ENCODE data around the gene MAP2K3. TPM values are rescaled to one million over a fixed set of nuclear protein-coding genes. Genes with fewer than 3 reads are reported as not detected.

Gene MAP2K3
- polyA plus RNA-seq, 1 donor from 2014 or later: 5.3 TPM

DNA sequence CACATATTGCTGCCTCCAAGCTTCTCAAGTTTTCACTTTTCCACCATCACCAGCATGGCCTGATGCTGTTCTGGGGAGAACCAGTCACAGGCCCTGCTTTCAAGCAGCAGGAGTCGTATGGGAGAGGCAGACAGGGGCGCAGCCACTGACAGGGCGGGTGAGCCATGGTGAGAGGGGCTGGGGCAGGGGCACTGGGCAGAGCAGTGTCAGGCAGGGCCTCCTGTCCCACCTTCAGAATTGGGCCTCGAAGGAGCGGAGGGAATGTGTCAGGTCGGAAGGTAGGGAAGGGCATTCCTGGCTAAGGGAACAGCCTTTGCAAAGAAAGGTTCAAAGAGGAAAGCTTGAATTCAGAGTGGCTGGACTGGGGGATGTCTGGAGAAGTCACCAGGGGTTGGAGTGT is 4.9 kb upstream of the MAP2K3 start:
- TF ChIP-seq, protein P1, sequence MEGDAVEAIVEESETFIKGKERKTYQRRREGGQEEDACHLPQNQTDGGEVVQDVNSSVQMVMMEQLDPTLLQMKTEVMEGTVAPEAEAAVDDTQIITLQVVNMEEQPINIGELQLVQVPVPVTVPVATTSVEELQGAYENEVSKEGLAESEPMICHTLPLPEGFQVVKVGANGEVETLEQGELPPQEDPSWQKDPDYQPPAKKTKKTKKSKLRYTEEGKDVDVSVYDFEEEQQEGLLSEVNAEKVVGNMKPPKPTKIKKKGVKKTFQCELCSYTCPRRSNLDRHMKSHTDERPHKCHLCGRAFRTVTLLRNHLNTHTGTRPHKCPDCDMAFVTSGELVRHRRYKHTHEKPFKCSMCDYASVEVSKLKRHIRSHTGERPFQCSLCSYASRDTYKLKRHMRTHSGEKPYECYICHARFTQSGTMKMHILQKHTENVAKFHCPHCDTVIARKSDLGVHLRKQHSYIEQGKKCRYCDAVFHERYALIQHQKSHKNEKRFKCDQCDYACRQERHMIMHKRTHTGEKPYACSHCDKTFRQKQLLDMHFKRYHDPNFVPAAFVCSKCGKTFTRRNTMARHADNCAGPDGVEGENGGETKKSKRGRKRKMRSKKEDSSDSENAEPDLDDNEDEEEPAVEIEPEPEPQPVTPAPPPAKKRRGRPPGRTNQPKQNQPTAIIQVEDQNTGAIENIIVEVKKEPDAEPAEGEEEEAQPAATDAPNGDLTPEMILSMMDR (IDR thresholded peaks at IDR 0.05; ENCODE audit: poor library complexity, severe bottlenecking): no peak
- TF ChIP-seq, protein P2, sequence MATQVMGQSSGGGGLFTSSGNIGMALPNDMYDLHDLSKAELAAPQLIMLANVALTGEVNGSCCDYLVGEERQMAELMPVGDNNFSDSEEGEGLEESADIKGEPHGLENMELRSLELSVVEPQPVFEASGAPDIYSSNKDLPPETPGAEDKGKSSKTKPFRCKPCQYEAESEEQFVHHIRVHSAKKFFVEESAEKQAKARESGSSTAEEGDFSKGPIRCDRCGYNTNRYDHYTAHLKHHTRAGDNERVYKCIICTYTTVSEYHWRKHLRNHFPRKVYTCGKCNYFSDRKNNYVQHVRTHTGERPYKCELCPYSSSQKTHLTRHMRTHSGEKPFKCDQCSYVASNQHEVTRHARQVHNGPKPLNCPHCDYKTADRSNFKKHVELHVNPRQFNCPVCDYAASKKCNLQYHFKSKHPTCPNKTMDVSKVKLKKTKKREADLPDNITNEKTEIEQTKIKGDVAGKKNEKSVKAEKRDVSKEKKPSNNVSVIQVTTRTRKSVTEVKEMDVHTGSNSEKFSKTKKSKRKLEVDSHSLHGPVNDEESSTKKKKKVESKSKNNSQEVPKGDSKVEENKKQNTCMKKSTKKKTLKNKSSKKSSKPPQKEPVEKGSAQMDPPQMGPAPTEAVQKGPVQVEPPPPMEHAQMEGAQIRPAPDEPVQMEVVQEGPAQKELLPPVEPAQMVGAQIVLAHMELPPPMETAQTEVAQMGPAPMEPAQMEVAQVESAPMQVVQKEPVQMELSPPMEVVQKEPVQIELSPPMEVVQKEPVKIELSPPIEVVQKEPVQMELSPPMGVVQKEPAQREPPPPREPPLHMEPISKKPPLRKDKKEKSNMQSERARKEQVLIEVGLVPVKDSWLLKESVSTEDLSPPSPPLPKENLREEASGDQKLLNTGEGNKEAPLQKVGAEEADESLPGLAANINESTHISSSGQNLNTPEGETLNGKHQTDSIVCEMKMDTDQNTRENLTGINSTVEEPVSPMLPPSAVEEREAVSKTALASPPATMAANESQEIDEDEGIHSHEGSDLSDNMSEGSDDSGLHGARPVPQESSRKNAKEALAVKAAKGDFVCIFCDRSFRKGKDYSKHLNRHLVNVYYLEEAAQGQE (IDR thresholded peaks at IDR 0.05; ENCODE audit: borderline replicate concordance): no peak
- TF ChIP-seq RAD21 (conservative IDR thresholded peaks at IDR 0.05): no peak
- no peak for TF ChIP-seq TAF1 (IDR thresholded peaks at IDR 0.05; ENCODE audit: low read depth)
- no peak for TF ChIP-seq SMC3 (conservative IDR thresholded peaks at IDR 0.05; ENCODE audit: poor library complexity)
- TF ChIP-seq EP300 (conservative IDR thresholded peaks at IDR 0.05; ENCODE audit: poor library complexity, severe bottlenecking): no peak
- no peak for TF ChIP-seq POLR2AphosphoS5 (IDR thresholded peaks at IDR 0.05)
- no peak for TF ChIP-seq MXI1 (conservative IDR thresholded peaks at IDR 0.05; ENCODE audit: poor library complexity, severe bottlenecking)
- no peak for TF ChIP-seq EZH2 (IDR thresholded peaks at IDR 0.05; ENCODE audit: borderline replicate concordance, insufficient read depth, low read length, poor library complexity, severe bottlenecking)
- Histone ChIP-seq H3K27me3 (ENCODE audit: insufficient read depth, low read depth, low read length) (peaks cover 17% of the 10 kb centered on the region), H3K4me2 (ENCODE audit: low read length) (no peak overlapping the region), H3K79me2 (replicated peaks; ENCODE audit: insufficient read depth, low read length) (no peaks in the 10 kb centered on the region), H3K9me3 (ENCODE audit: low read length) (no peaks in the 10 kb centered on the region), H3K4me3 (ENCODE audit: low read length) (no peak overlapping the region), H3F3A (ENCODE audit: insufficient read depth, low read length, poor library complexity, severe bottlenecking) (no peaks in the 10 kb centered on the region), H3K36me3 (ENCODE audit: insufficient read depth, low read length) (no peaks in the 10 kb centered on the region), H4K20me1 (ENCODE audit: insufficient read depth) (no peaks in the 10 kb centered on the region), H3K9ac (ENCODE audit: low read length) (no peak overlapping the region), H3K9me2 (ENCODE audit: insufficient read depth, low read length) (no peaks in the 10 kb centered on the region), H3K27ac (ENCODE audit: low read length) (no peak overlapping the region), H2AFZ (ENCODE audit: low read depth, low read length) (no peak overlapping the region)

DNA sequence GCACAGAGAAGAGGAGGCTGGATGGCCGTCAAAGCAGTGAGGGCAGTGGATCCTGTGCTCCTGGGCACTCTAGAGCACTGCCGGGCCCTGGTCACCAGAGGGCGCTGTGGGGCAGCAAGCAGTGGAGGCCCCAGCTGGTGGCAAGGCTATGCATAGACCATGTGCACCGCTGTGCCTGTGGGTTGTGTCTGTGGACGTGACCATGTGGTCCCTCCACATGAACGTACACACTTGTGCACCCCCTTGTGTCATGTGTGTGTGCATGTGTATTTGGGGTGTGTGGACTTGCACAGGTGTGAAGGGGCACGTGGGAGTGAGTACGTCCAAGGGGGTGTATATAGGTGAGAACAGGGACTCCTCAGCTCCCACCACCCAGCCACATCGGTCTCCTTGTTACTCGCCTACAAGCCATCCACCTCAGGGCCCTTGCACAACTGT is 4.4 kb upstream of the MAP2K3 start:
- no peaks in the 10 kb centered on the region for H3K9me3 ChIP-seq (ENCODE audit: low read length)
- H3K27me3 ChIP-seq (ENCODE audit: insufficient read depth, low read depth, low read length): peaks cover 17% of the 10 kb centered on the region
- H3K27ac ChIP-seq (ENCODE audit: low read length): no peak overlapping the region
- H3K9me2 ChIP-seq (ENCODE audit: insufficient read depth, low read length): no peaks in the 10 kb centered on the region
- H3K79me2 ChIP-seq (replicated peaks; ENCODE audit: insufficient read depth, low read length): peaks cover 3% of the 10 kb centered on the region
- no peaks in the 10 kb centered on the region for H3F3A ChIP-seq (ENCODE audit: insufficient read depth, low read length, poor library complexity, severe bottlenecking)
- no peak overlapping the region for H3K4me2 ChIP-seq (ENCODE audit: low read length)
- H2AFZ ChIP-seq (ENCODE audit: low read depth, low read length): no peak overlapping the region
- H3K36me3 ChIP-seq (ENCODE audit: insufficient read depth, low read length): no peaks in the 10 kb centered on the region
- H3K9ac ChIP-seq (ENCODE audit: low read length): no peak overlapping the region
- TF ChIP-seq, protein P2 (IDR thresholded peaks at IDR 0.05; ENCODE audit: borderline replicate concordance): no peak
- TF ChIP-seq RAD21 (conservative IDR thresholded peaks at IDR 0.05): peak; percentile 72
- peak; percentile 76 for TF ChIP-seq SMC3 (conservative IDR thresholded peaks at IDR 0.05; ENCODE audit: poor library complexity)
- no peak for TF ChIP-seq EP300 (conservative IDR thresholded peaks at IDR 0.05; ENCODE audit: poor library complexity, severe bottlenecking)
- TF ChIP-seq EZH2 (IDR thresholded peaks at IDR 0.05; ENCODE audit: borderline replicate concordance, insufficient read depth, low read length, poor library complexity, severe bottlenecking): no peak
- TF ChIP-seq POLR2AphosphoS5 (IDR thresholded peaks at IDR 0.05): no peak
- TF ChIP-seq, protein P1 (IDR thresholded peaks at IDR 0.05; ENCODE audit: poor library complexity, severe bottlenecking): peak; percentile 78
- TF ChIP-seq TAF1 (IDR thresholded peaks at IDR 0.05; ENCODE audit: low read depth): no peak
- TF ChIP-seq MXI1 (conservative IDR thresholded peaks at IDR 0.05; ENCODE audit: poor library complexity, severe bottlenecking): peak; percentile 26
- no peaks in the 10 kb centered on the region for H4K20me1 ChIP-seq (ENCODE audit: insufficient read depth)
- H3K4me3 ChIP-seq (ENCODE audit: low read length): no peak overlapping the region

Data from neural cell (in vitro differentiated cells).